Subcutaneous abdominal adipose tissue (tissue), 5 donors: ENCODE measurements around the gene NFE2L1.
"Not testable (repeated sequence)": the region's sequence is repeated elsewhere in the genome, so short reads cannot be mapped to it uniquely, and the experiment has no call there.

Experiments
- H3K27ac ChIP-seq: one replicate; pipeline ENCODE4 v1.7.0; 2013; ENCODE audit warnings: low read depth, mild to moderate bottlenecking, inconsistent platforms, low read length, moderate library complexity
- H3K27me3 ChIP-seq, 5 donors: one replicate each; pipeline ENCODE4 v1.7.0; 2013; ENCODE audit warnings: low read length in 5 of 5, inconsistent platforms in 1 of 5; ENCODE audit not compliant: control insufficient read depth in 5 of 5, insufficient read depth in 4 of 5
- H3K36me3 ChIP-seq, 5 donors: one replicate each; pipeline ENCODE4 v1.7.0; 2013; ENCODE audit warnings: low read length in 5 of 5; ENCODE audit not compliant: control insufficient read depth in 5 of 5, insufficient read depth in 5 of 5
- H3K4me1 ChIP-seq, 5 donors: one replicate each; pipeline ENCODE4 v1.7.0; 2013; ENCODE audit warnings: low read length in 5 of 5, mild to moderate bottlenecking in 3 of 5, moderate library complexity in 1 of 5; ENCODE audit not compliant: control insufficient read depth in 5 of 5, insufficient read depth in 5 of 5
- H3K4me3 ChIP-seq, 5 donors: one replicate each; pipeline ENCODE4 v1.7.0; 2013; ENCODE audit warnings: low read length in 5 of 5, low read depth in 1 of 5
- H3K9ac ChIP-seq, 5 donors: one replicate each; pipeline ENCODE4 v1.7.0; 2013; ENCODE audit warnings: low read length in 5 of 5, mild to moderate bottlenecking in 4 of 5, moderate library complexity in 3 of 5
- H3K9me3 ChIP-seq, 5 donors: one replicate each; pipeline ENCODE4 v1.7.0; 2013; ENCODE audit warnings: low read length in 5 of 5; ENCODE audit not compliant: control insufficient read depth in 5 of 5
- donor health status: healthy.
- donor health status: healthy.
- donor health status: healthy.
- donor health status: healthy.
- donor health status: healthy.

The NFE2L1 gene, protein sequence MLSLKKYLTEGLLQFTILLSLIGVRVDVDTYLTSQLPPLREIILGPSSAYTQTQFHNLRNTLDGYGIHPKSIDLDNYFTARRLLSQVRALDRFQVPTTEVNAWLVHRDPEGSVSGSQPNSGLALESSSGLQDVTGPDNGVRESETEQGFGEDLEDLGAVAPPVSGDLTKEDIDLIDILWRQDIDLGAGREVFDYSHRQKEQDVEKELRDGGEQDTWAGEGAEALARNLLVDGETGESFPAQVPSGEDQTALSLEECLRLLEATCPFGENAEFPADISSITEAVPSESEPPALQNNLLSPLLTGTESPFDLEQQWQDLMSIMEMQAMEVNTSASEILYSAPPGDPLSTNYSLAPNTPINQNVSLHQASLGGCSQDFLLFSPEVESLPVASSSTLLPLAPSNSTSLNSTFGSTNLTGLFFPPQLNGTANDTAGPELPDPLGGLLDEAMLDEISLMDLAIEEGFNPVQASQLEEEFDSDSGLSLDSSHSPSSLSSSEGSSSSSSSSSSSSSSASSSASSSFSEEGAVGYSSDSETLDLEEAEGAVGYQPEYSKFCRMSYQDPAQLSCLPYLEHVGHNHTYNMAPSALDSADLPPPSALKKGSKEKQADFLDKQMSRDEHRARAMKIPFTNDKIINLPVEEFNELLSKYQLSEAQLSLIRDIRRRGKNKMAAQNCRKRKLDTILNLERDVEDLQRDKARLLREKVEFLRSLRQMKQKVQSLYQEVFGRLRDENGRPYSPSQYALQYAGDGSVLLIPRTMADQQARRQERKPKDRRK

DNA sequence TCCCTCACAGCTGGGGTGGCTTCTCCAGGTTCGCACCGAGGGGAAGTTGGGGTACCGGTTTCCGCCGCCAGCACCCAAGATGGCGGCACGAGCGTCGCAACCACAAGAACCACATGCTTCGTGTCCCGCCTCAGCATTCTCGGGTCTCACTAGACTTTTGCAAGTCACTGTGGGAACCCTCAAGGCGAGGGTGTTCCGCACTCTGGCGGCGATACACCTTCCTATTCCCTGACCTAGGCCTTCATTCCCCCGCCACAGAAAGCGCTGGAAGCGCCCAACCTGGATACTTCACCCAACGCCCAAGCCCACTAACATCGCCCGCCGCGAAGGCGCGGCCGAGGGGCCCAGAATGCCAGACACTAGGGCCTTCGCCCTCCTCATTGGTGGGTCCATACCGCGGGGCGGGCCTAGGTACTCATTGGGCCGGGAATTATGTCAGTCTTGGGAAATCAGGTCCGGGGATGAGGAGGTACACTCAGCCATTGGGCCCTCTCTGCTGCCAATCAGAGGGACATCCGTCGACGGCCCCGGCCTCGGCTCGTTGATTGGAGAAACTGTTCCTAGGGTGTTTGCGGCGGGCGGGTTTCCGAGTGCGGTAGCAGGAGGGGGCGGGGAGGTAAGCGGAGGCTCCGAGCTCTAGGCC, at the start of gene NFE2L1:
Gene NFE2L1, plus strand, starts transcription at position 619 of the 643 bp plus-strand sequence. CDS start 2,760 bp downstream, outside the sequence.
- Histone ChIP-seq H3K27ac (peak within 1 kb of the TSS; percentile 93), H3K4me3 (peak within 1 kb of the TSS; percentile 85 to 95 (median 91)), H3K9me3 (no peaks in the 10 kb centered on the region), H3K4me1 (peaks cover 23 to 72% (median 68%) of the 10 kb centered on the region in 5 donors), H3K36me3 (peaks cover 0 to 14% (median 10%) of the 10 kb centered on the region in 5 donors), H3K27me3 (no peaks in the 10 kb centered on the region), H3K9ac (peak within 1 kb of the TSS; percentile 82 to 94 (median 93))

DNA sequence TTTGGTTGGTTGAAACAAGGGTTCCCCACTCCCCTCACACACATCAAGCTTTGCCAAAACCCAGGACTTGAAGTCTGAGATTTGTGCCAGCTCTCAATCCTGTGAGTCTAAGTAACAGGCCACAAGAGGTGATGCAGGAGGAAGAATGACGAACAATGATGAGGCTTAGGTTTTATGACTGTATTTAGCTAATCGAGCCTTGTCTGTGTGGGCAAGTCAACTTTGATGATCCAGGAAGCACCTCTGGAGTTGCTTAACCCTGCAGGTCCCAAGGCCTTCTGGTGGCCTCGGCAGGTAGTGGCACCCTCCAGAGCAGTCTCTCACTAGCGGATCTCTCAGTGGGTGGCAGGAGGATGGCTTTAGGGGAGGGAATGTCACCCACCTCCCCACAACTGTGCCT, 48.6 kb upstream of the NFE2L1 start:
- Histone ChIP-seq H3K4me3 (no peak overlapping the region), H3K27ac (no peak overlapping the region), H3K9me3 (no peaks in the 10 kb centered on the region), H3K4me1 (peaks cover 7 to 23% (median 20%) of the 10 kb centered on the region in 5 donors), H3K9ac (no peak overlapping the region), H3K27me3 (peaks cover 0 to 8% (median 7%) of the 10 kb centered on the region in 5 donors), H3K36me3 (no peaks in the 10 kb centered on the region)

DNA sequence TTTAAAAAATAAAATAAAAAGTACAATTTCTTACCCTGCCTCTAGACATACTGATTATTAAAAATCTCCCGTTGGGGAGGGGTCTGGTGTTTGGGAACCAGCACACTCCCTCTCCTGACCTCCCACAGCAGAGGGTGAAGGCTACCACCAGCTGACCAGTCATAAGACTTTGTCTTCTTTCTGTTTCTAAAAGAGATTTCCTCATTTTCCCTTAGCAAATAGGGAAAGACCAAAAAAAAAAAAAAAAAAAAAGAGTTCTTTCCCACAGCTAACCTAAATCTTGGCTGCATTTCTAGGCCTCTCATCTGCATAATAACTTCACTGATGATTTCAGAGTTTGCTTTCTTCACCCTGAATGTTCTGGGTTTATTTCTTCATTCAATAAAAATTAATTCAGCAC, 47.0 kb upstream of the NFE2L1 start:
- H3K27me3 ChIP-seq: peaks cover 0 to 3% (median 0%) of the 10 kb centered on the region in 5 donors
- no peaks in the 10 kb centered on the region for H3K9me3 ChIP-seq
- no peak overlapping the region for H3K4me3 ChIP-seq
- no peak overlapping the region for H3K27ac ChIP-seq
- no peaks in the 10 kb centered on the region for H3K36me3 ChIP-seq
- no peak overlapping the region for H3K9ac ChIP-seq
- peaks cover 7 to 23% (median 20%) of the 10 kb centered on the region in 5 donors for H3K4me1 ChIP-seq

DNA sequence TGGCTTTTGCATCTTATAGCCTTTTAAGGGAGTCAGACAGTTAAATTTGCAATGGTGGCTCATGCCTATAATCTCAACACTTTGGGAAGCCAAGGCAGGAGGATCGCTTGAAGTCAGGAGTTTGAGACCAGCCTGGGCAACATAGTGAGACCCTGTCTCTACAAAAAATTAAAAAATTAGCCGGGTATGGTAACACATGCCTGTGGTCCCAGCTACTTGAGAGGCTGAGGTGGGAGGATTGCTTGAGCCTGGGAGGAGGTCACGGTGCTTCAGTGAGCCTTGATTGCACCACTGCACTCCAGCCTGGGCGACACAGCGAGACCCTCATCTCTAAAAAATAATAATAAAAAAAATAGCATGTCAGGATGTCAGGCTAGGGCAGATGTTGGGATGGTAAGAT, 46.5 kb upstream of the NFE2L1 start:
- H3K4me3 ChIP-seq, H3K9ac ChIP-seq, H3K27me3 ChIP-seq, H3K9me3 ChIP-seq, H3K27ac ChIP-seq, H3K36me3 ChIP-seq: not testable (repeated sequence)
- H3K4me1 ChIP-seq: peaks cover 7 to 23% (median 20%) of the 10 kb centered on the region in 5 donors

DNA sequence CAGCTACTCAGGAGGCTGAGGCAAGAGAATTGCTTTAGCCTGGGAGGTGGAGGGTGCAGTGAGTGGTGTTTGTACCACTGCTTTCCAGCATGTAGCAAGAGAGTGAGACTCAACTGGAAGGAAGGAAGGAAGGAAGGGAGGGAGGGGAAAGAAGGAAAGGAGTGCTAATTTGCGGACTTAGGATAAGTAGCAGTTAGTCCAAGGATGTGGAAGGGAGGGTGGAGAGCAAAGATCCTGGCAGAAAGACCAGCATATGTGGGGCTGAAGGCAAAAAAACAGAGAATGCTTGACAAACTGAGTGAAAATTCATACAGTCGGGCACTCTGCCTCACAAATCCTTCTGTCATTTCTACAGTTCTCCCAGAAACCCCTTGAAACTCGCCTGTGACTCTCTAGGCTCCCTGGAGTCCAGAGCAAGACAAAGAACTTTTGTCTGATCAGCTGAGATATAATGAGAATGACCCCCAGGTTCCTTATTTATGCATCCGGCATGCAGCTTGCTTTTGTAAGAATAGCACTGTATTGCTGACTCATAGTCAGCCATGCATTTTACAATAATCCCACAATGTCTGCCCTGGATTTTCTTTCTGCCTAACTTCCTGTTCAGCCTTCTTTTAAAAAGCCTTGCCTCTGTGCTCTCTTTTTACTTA, 45.8 kb upstream of the NFE2L1 start:
- H3K27ac ChIP-seq: no peak overlapping the region
- no peaks in the 10 kb centered on the region for H3K36me3 ChIP-seq
- H3K27me3 ChIP-seq: peaks cover 0 to 3% (median 0%) of the 10 kb centered on the region in 5 donors
- peaks cover 7 to 26% (median 20%) of the 10 kb centered on the region in 5 donors for H3K4me1 ChIP-seq
- H3K9me3 ChIP-seq: no peaks in the 10 kb centered on the region
- H3K9ac ChIP-seq: peak overlapping the region in 2 of 5 donors; percentile 8 to 42
- peak overlapping the region in 2 of 5 donors; percentile 28 to 32 for H3K4me3 ChIP-seq

DNA sequence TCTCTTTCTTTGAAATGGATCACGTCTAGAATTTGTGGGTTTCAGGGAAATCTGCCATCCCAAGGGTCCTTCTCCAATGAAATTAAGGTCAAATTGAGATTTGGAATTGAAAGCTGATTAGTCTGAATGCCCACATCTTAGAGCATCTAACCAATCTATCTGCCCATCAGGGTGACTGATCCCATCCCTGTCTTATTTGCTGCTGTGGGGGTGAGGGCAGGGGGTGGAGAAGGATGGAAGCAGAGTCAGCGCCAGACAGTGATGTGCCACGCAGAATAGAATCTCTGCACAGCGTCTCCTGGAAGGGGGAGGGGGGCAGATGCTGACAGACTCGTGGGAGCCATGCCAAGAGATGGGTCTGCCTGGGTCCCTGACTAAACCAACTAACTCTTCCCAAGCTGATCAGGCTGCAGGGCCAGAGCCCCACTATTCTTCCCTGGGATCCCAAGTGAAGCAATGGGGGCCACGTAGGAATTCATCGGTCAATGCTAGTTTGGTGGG, 45.2 kb upstream of the NFE2L1 start:
- H3K9me3 ChIP-seq: no peaks in the 10 kb centered on the region
- peak overlapping the region in 1 of 5 donors; percentile 8 for H3K9ac ChIP-seq
- H3K36me3 ChIP-seq: no peaks in the 10 kb centered on the region
- H3K27ac ChIP-seq: no peak overlapping the region
- H3K4me3 ChIP-seq: no peak overlapping the region
- H3K27me3 ChIP-seq: peaks cover 0 to 3% (median 0%) of the 10 kb centered on the region in 5 donors
- H3K4me1 ChIP-seq: peaks cover 7 to 23% (median 19%) of the 10 kb centered on the region in 5 donors

DNA sequence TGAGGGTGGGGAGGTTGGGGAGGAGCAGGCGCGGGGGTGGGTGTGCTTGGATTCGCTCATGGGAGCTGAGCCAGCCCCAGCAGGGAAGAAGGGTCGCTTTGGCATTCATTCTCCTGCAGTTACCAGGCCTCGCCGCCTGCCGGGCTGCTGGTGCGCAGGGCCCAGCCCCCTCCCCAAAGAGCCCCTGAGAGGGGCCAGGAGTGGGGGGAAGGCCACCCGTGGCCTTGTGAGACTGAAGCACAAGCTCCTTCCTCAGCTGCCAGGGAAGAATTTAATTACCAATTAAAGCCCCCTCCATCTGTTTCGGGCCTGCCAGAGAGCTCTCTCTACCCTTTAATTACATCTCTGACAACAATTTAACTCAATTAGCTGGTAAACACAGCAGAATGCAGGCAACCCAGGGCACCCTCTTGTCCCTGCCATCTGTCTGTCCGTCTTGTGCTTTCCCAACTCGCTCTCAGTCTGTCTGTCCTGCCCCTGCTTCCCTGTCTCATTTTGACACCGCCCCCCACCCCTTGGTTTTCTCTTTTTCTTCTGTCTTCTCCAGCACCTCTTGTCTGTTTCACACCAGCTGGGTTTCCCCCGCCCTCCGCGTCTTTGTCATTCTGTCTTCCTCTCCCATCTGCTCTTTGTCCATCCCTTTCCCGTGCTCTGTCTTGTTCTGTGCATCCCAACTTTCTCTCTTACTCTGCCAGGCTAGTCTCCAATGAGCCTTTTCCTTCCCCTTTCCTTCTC, 44.6 kb upstream of the NFE2L1 start:
- Histone ChIP-seq H3K27me3 (peaks cover 0 to 3% (median 0%) of the 10 kb centered on the region in 5 donors), H3K4me3 (no peak overlapping the region), H3K9me3 (no peaks in the 10 kb centered on the region), H3K4me1 (peaks cover 7 to 23% (median 21%) of the 10 kb centered on the region in 5 donors), H3K36me3 (no peaks in the 10 kb centered on the region), H3K9ac (no peak overlapping the region), H3K27ac (no peak overlapping the region)

DNA sequence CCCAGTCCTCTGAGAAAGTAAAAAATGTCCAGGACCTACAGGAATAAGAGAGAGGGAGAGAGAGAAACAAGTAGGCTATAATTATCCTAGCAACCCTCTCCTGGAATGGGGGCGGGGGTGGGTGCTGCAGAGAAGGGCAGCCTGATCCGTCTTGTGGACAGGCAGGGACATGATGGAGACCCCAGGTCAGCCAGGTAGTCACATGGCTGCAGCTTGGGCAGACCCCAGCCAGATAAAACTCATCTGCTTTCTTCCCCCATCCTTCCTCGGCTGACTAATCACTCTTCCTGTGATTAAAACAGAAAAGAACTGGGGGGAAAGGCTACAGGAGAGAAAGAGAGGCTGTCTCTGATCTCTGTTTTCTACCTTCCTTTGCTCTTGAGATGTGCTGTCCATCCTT, 43.2 kb upstream of the NFE2L1 start:
- H3K9me3 ChIP-seq: no peaks in the 10 kb centered on the region
- peaks cover 7 to 23% (median 22%) of the 10 kb centered on the region in 5 donors for H3K4me1 ChIP-seq
- no peak overlapping the region for H3K9ac ChIP-seq
- no peaks in the 10 kb centered on the region for H3K36me3 ChIP-seq
- H3K27ac ChIP-seq: no peak overlapping the region
- H3K4me3 ChIP-seq: no peak overlapping the region
- peaks cover 0 to 3% (median 0%) of the 10 kb centered on the region in 5 donors for H3K27me3 ChIP-seq
